H1 (cell line): Measurements from ENCODE around the gene KCNQ1OT1. TPM values are rescaled to one million over a fixed set of nuclear protein-coding genes. Genes with fewer than 3 reads are reported as not detected.

ENCODE experiments used
- NANOG ChIP-seq: IDR thresholded peaks from 2 replicates; pipeline ENCODE4 v1.6.1; 2011; ENCODE audit warnings: low read length, low read depth, mild to moderate bottlenecking, inconsistent platforms; ENCODE audit not compliant: insufficient read depth, poor library complexity, severe bottlenecking
- polyA plus RNA-seq, 7 experiments: library from polyadenylated mRNA; depleted of rRNA in 3 of 7; stranded (reverse) in 5 of 7; unstranded in 2 of 7; fragments of >200 nt in 5 of 7; fragments of 200-250 nt in 2 of 7; gene quantifications; 1 replicate in 5 of 7; 2 replicates in 1 of 7; 4 replicates in 1 of 7; pipeline versions ENCODE4 v1.2.1 to v1.2.3, GENCODE V29; 2011 to 2013; ENCODE audit warnings: missing spikeins in 2 of 7, mixed read lengths in 2 of 7
- total RNA-seq: library from RNA; stranded (reverse); fragmentation: NEBNext Ultra II Directional; extraction: Animal tissue kit (Norgen Biotek cat#: 25700); gene quantifications from 2 replicates; pipeline ENCODE4 v1.2.1, GENCODE V29; 2021

The KCNQ1OT1 gene
- total and polyA plus RNA-seq, 2 of the 8 experiments (the other 6 are each of a cell fraction or from before 2014, with no cell fraction given), result 0.21 to 1.2 TPM

- TF ChIP-seq NANOG, result no peak
Observed at GRCh38 chr11:2585566-2586086, 114.2 kb downstream of the KCNQ1OT1 start (continued).
